ENCODE data around the gene SDCCAG8.

DNA sequence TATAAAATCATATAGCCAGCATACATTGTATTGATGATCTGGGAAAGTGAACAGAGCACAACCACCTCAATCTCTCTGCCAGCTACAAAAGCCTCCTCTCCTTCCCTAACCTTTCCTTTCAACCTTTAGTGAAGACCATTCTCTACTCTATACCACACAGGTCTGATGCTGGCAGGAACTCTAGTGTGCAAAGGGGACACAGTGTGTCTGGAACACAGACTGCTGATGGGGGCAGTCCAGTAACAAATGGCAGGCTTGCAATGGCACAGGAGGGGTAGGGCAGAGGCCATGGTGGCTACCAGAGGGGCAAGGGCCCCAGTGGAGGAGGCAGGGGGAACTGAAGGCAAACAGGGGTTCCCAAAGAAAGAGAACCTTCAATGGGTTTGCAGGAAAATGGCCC, 37.8 kb upstream of the SDCCAG8 start:
- no peak for TF ChIP-seq GATA3 (IDR thresholded peaks at IDR 0.05; ENCODE audit: low read depth, low read length)
- TF ChIP-seq GATA2 (IDR thresholded peaks at IDR 0.05; ENCODE audit: low read depth, low read length): no peak

Measured in SH-SY5Y (cell line).